ENCODE results near the gene TREM2. TPM values are rescaled to one million over a fixed set of nuclear protein-coding genes. Genes with fewer than 3 reads are reported as not detected.
"Not testable (repeated sequence)": the region's sequence is repeated elsewhere in the genome, so short reads cannot be mapped to it uniquely, and the experiment has no call there.

The TREM2 gene
- polyA plus RNA-seq, 4 donors = 0.16 to 0.81 (median 0.21) TPM; not detected in 1

GRCh38 chr6:41125282-41125681, 37.6 kb downstream of the TREM2 start:
- 91 to 98% (median 93%) methylated on average over 3 of the region's 3 CpGs for WGBS, 3 donors
- DNase-seq (no peak), FAIRE-seq (no peak)
- Histone ChIP-seq H3K4me1 (ENCODE audit: control insufficient read depth in 3 of 3, insufficient read depth in 2 of 3, low read depth in 1 of 3, low read length in 2 of 3) (no peaks in the 10 kb centered on the region), H3K4me3 (ENCODE audit: low read depth in 1 of 3, low read length in 3 of 3) (no peak overlapping the region), H3K36me3 (ENCODE audit: control insufficient read depth in 3 of 3, insufficient read depth in 2 of 3, low read depth in 1 of 3, low read length in 3 of 3) (peaks cover 0 to 3% (median 0%) of the 10 kb centered on the region in 3 donors), H3K27ac (ENCODE audit: low read depth in 1 of 3, low read length in 2 of 3) (no peak overlapping the region), H3K27me3 (ENCODE audit: control insufficient read depth in 3 of 3, insufficient read depth in 3 of 3, low read length in 3 of 3) (no peaks in the 10 kb centered on the region), H3K9me3 (ENCODE audit: control insufficient read depth in 2 of 2, insufficient read depth in 1 of 2, low read depth in 1 of 2, low read length in 1 of 2) (no peaks in the 10 kb centered on the region)

GRCh38 chr6:41122918-41123317, 40.0 kb downstream of the TREM2 start:
- H3K9me3 ChIP-seq (ENCODE audit: control insufficient read depth in 2 of 2, insufficient read depth in 1 of 2, low read depth in 1 of 2, low read length in 1 of 2) = no peaks in the 10 kb centered on the region
- H3K27ac ChIP-seq (ENCODE audit: low read depth in 1 of 3, low read length in 2 of 3) = no peak overlapping the region
- peaks cover 0 to 3% (median 0%) of the 10 kb centered on the region in 3 donors for H3K36me3 ChIP-seq (ENCODE audit: control insufficient read depth in 3 of 3, insufficient read depth in 2 of 3, low read depth in 1 of 3, low read length in 3 of 3)
- DNase-seq = no peak
- H3K27me3 ChIP-seq (ENCODE audit: control insufficient read depth in 3 of 3, insufficient read depth in 3 of 3, low read length in 3 of 3) = no peaks in the 10 kb centered on the region
- no peak for FAIRE-seq
- no peaks in the 10 kb centered on the region for H3K4me1 ChIP-seq (ENCODE audit: control insufficient read depth in 3 of 3, insufficient read depth in 2 of 3, low read depth in 1 of 3, low read length in 2 of 3)
- 88 to 98% (median 96%) methylated on average over 1 of the region's 1 CpG for WGBS, 3 donors
- H3K4me3 ChIP-seq (ENCODE audit: low read depth in 1 of 3, low read length in 3 of 3) = no peak overlapping the region

- H3K4me1 ChIP-seq (ENCODE audit: control insufficient read depth in 3 of 3, insufficient read depth in 2 of 3, low read depth in 1 of 3, low read length in 2 of 3) = no peaks in the 10 kb centered on the region
- DNase-seq (no peak), FAIRE-seq (no peak)
- 96 to 100% (median 99%) methylated on average over 1 of the region's 1 CpG for WGBS, 3 donors
- H3K27me3 ChIP-seq (ENCODE audit: control insufficient read depth in 3 of 3, insufficient read depth in 3 of 3, low read length in 3 of 3) = no peaks in the 10 kb centered on the region
- no peaks in the 10 kb centered on the region for H3K9me3 ChIP-seq (ENCODE audit: control insufficient read depth in 2 of 2, insufficient read depth in 1 of 2, low read depth in 1 of 2, low read length in 1 of 2)
- no peak overlapping the region for H3K27ac ChIP-seq (ENCODE audit: low read depth in 1 of 3, low read length in 2 of 3)
- peaks cover 0 to 3% (median 0%) of the 10 kb centered on the region in 3 donors for H3K36me3 ChIP-seq (ENCODE audit: control insufficient read depth in 3 of 3, insufficient read depth in 2 of 3, low read depth in 1 of 3, low read length in 3 of 3)
- H3K4me3 ChIP-seq (ENCODE audit: low read depth in 1 of 3, low read length in 3 of 3) = no peak overlapping the region
Measured at GRCh38 chr6:41122373-41122772, 40.5 kb downstream of the TREM2 start.

GRCh38 chr6:41120058-41120457, 42.9 kb downstream of the TREM2 start:
- Histone ChIP-seq H3K36me3 (ENCODE audit: control insufficient read depth in 3 of 3, insufficient read depth in 2 of 3, low read depth in 1 of 3, low read length in 3 of 3) (peaks cover 0 to 3% (median 0%) of the 10 kb centered on the region in 3 donors), H3K4me1 (ENCODE audit: control insufficient read depth in 3 of 3, insufficient read depth in 2 of 3, low read depth in 1 of 3, low read length in 2 of 3) (no peaks in the 10 kb centered on the region), H3K9me3 (ENCODE audit: control insufficient read depth in 2 of 2, insufficient read depth in 1 of 2, low read depth in 1 of 2, low read length in 1 of 2) (no peaks in the 10 kb centered on the region), H3K27me3 (ENCODE audit: control insufficient read depth in 3 of 3, insufficient read depth in 3 of 3, low read length in 3 of 3) (no peaks in the 10 kb centered on the region), H3K27ac (ENCODE audit: low read depth in 1 of 3, low read length in 2 of 3) (no peak overlapping the region), H3K4me3 (ENCODE audit: low read depth in 1 of 3, low read length in 3 of 3) (no peak overlapping the region)
- DNase-seq (no peak), FAIRE-seq (no peak)
- 93 to 100% (median 100%) methylated on average over 1 of the region's 1 CpG for WGBS, 3 donors

GRCh38 chr6:41119508-41119907, 43.4 kb downstream of the TREM2 start:
- no peak for FAIRE-seq

DNA sequence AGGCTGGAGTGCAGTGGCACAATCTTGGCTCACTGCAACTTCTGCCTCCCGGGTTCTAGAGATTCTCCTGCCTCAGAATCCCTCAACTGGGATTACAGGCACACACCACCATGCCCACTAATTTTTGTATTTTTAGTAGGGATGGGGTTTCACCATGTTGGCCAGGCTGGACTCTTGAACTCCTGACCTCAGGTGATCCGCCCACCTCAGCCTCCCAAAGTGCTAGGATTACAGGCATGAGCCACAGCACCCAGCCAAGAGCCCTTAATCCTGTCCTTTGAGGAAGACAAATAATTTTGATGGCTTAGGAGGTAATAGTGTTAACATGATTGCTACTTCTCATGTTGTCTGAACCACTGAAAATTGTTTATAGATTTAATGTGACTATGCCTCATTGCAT, 47.9 kb downstream of the TREM2 start:
- not testable (repeated sequence) for H3K4me3 ChIP-seq (ENCODE audit: low read depth in 1 of 3, low read length in 3 of 3); H3K4me1 ChIP-seq (ENCODE audit: control insufficient read depth in 3 of 3, insufficient read depth in 2 of 3, low read depth in 1 of 3, low read length in 2 of 3); H3K27me3 ChIP-seq (ENCODE audit: control insufficient read depth in 3 of 3, insufficient read depth in 3 of 3, low read length in 3 of 3); H3K27ac ChIP-seq (ENCODE audit: low read depth in 1 of 3, low read length in 2 of 3); H3K36me3 ChIP-seq (ENCODE audit: control insufficient read depth in 3 of 3, insufficient read depth in 2 of 3, low read depth in 1 of 3, low read length in 3 of 3); DNase-seq; FAIRE-seq; H3K9me3 ChIP-seq (ENCODE audit: control insufficient read depth in 2 of 2, insufficient read depth in 1 of 2, low read depth in 1 of 2, low read length in 1 of 2)
- WGBS, 3 donors = 83 to 95% (median 93%) methylated on average over 2 of the region's 2 CpGs

More at GRCh38 chr6:41119508-41119907, 43.4 kb downstream of the TREM2 start:
- no peak for DNase-seq
- no peaks in the 10 kb centered on the region for H3K4me1 ChIP-seq (ENCODE audit: control insufficient read depth in 3 of 3, insufficient read depth in 2 of 3, low read depth in 1 of 3, low read length in 2 of 3)
- H3K9me3 ChIP-seq (ENCODE audit: control insufficient read depth in 2 of 2, insufficient read depth in 1 of 2, low read depth in 1 of 2, low read length in 1 of 2) = no peaks in the 10 kb centered on the region
- H3K27me3 ChIP-seq (ENCODE audit: control insufficient read depth in 3 of 3, insufficient read depth in 3 of 3, low read length in 3 of 3) = no peaks in the 10 kb centered on the region
- WGBS, 3 donors = 72 to 81% (median 79%) methylated on average over 1 of the region's 1 CpG
- H3K27ac ChIP-seq (ENCODE audit: low read depth in 1 of 3, low read length in 2 of 3) = no peak overlapping the region
- no peak overlapping the region for H3K4me3 ChIP-seq (ENCODE audit: low read depth in 1 of 3, low read length in 3 of 3)
- H3K36me3 ChIP-seq (ENCODE audit: control insufficient read depth in 3 of 3, insufficient read depth in 2 of 3, low read depth in 1 of 3, low read length in 3 of 3) = peaks cover 0 to 3% (median 0%) of the 10 kb centered on the region in 3 donors

GRCh38 chr6:41111017-41111416, 51.9 kb downstream of the TREM2 start:
- Histone ChIP-seq H3K27ac (ENCODE audit: low read depth in 1 of 3, low read length in 2 of 3) (no peak overlapping the region), H3K4me1 (ENCODE audit: control insufficient read depth in 3 of 3, insufficient read depth in 2 of 3, low read depth in 1 of 3, low read length in 2 of 3) (no peaks in the 10 kb centered on the region), H3K9me3 (ENCODE audit: control insufficient read depth in 2 of 2, insufficient read depth in 1 of 2, low read depth in 1 of 2, low read length in 1 of 2) (no peaks in the 10 kb centered on the region), H3K4me3 (ENCODE audit: low read depth in 1 of 3, low read length in 3 of 3) (no peak overlapping the region), H3K27me3 (ENCODE audit: control insufficient read depth in 3 of 3, insufficient read depth in 3 of 3, low read length in 3 of 3) (no peaks in the 10 kb centered on the region), H3K36me3 (ENCODE audit: control insufficient read depth in 3 of 3, insufficient read depth in 2 of 3, low read depth in 1 of 3, low read length in 3 of 3) (peaks cover 0 to 2% (median 0%) of the 10 kb centered on the region in 3 donors)
- no peak for DNase-seq
- no peak for FAIRE-seq
- 86 to 89% (median 87%) methylated on average over 3 of the region's 3 CpGs for whole genome bisulfite sequencing, 3 donors

Other genes with a start within 250 kb of the TREM2 start
- 100 to 1,000 TPM in 1 of 4 donors, 10 to 100 TPM in 3; 31.9 to 123 (median 45.3) TPM for gene UNC5CL, start 123.9 kb downstream of the TREM2 start, polyA plus RNA-seq
- gene TSPO2, start 120.6 kb downstream of the TREM2 start, polyA plus RNA-seq = 1 to 10 TPM in 3 of 4 donors, not detected in 1; 1.1 to 2.1 (median 1.9) TPM
- 1 to 10 TPM in 3 of 4 donors, under 1 TPM in 1; 0.64 to 5.1 (median 3.7) TPM for gene APOBEC2, start 109.9 kb downstream of the TREM2 start, polyA plus RNA-seq
- 10 to 100 TPM; 31.3 to 78.1 (median 43.6) TPM for gene OARD1, start 90.8 kb downstream of the TREM2 start, polyA plus RNA-seq
- gene NFYA, start 90.1 kb downstream of the TREM2 start, polyA plus RNA-seq = 10 to 100 TPM in 1 of 4 donors, 1 to 10 TPM in 3; 4.6 to 30.8 (median 7.2) TPM
- gene TREML1, start 8.8 kb downstream of the TREM2 start, polyA plus RNA-seq = under 1 TPM in 2 of 4 donors, not detected in 2; 0.07 to 0.16 TPM
- gene TREML2, start 38.0 kb upstream of the TREM2 start, polyA plus RNA-seq = under 1 TPM in 3 of 4 donors, not detected in 1; 0.10 to 0.27 (median 0.13) TPM
- gene TREML4, start 65.2 kb upstream of the TREM2 start, polyA plus RNA-seq = not detected
- gene TREM1, start 123.6 kb upstream of the TREM2 start, polyA plus RNA-seq = 1 to 10 TPM in 2 of 4 donors, under 1 TPM in 1, not detected in 1; 0.04 to 1.8 (median 1.1) TPM
- under 1 TPM in 1 of 4 donors, not detected in 3; 0.65 TPM for gene NCR2, start 172.5 kb upstream of the TREM2 start, polyA plus RNA-seq